ENCODE measurements around the gene SLC27A5.

GRCh38 chr19:58466089-58466759, 45.6 kb downstream of the SLC27A5 start:
- TF ChIP-seq EZH2 (IDR thresholded peaks at IDR 0.05; ENCODE audit: insufficient read depth, poor library complexity, severe bottlenecking) (no peak), EZH2phosphoT487 (IDR thresholded peaks at IDR 0.05; ENCODE audit: insufficient read depth, low read depth) (no peak)

Data from GM23248 (cell line).